ENCODE measurements around the gene GTF2B. TPM values are rescaled to one million over a fixed set of nuclear protein-coding genes. Genes with fewer than 3 reads are reported as not detected.
"Not testable (repeated sequence)": the region's sequence is repeated elsewhere in the genome, so short reads cannot be mapped to it uniquely, and the experiment has no call there.

GTF2B gene
- total RNA-seq, 1 experiment from 2014 or later: 31.8 TPM

- no peak overlapping the region for H3K27ac ChIP-seq (ENCODE audit: low read depth, low read length)
- no TSS peak for BruUV-seq (replicated peaks)
Observed at GRCh38 chr1:88885933-88886332, 5.4 kb downstream of the GTF2B start.

GRCh38 chr1:88883156-88883555 is 8.2 kb downstream of the GTF2B start:
- Histone ChIP-seq H3K27me3 (ENCODE audit: insufficient read depth, low read length) (no peaks in the 10 kb centered on the region), H3K4me1 (ENCODE audit: control insufficient read depth in 1 of 2, insufficient read depth in 2 of 2, low read length in 2 of 2) (no peaks in the 10 kb centered on the region), H3K9me2 (ENCODE audit: insufficient read depth) (no peaks in the 10 kb centered on the region), H3K9ac (ENCODE audit: low read length) (no peak overlapping the region), H2AFZ (ENCODE audit: low read depth, low read length, poor library complexity, severe bottlenecking) (no peak overlapping the region), H3K4me3 (replicated peaks in 1 of 2; ENCODE audit: low read depth in 1 of 2, low read length in 2 of 2) (no peak overlapping the region), H3K9me3 (ENCODE audit: control insufficient read depth in 1 of 2, insufficient read depth in 1 of 2, low read depth in 1 of 2, low read length in 2 of 2) (no peaks in the 10 kb centered on the region), H3K27ac (ENCODE audit: low read depth, low read length) (no peak overlapping the region), H3K4me2 (ENCODE audit: low read length) (no peak overlapping the region), H3K79me2 (ENCODE audit: insufficient read depth, low read length) (peaks cover 62% of the 10 kb centered on the region), H3K36me3 (ENCODE audit: control insufficient read depth in 1 of 2, insufficient read depth in 2 of 2, low read length in 2 of 2) (peaks cover 29 to 33% of the 10 kb centered on the region in 2 experiments; a peak in 3 of 4 replicates), H4K20me1 (ENCODE audit: insufficient read depth) (no peaks in the 10 kb centered on the region)
- ChIA-PET RAD21 (ENCODE audit: low non-redundant PET in 1 of 2, low total read pairs in 2 of 2, uncharacterized antibody in 2 of 2, unreplicated experiment in 2 of 2) (no interaction called here), POLR2A (interaction anchor here (3.8 kb wide), 1 partner anchor 8 kb away, joined by 15 read pairs; the partner anchor contains the start of gene GTF2B), CTCF (no interaction called here)
- ATAC-seq: no peak
- TF ChIP-seq POLR2AphosphoS5 (IDR thresholded peaks at IDR 0.05; ENCODE audit: low read depth, low read length): no peak
- BruUV-seq (replicated peaks): no TSS peak
- intact Hi-C loops (cut with micrococcal nuclease): no loop called here
- no peak for DNase-seq (ENCODE audit: low read depth, low spot score)

More at GRCh38 chr1:88885933-88886332, 5.4 kb downstream of the GTF2B start:
- H3K27me3 ChIP-seq (ENCODE audit: insufficient read depth, low read length): no peaks in the 10 kb centered on the region
- TF ChIP-seq EGR1 (IDR thresholded peaks at IDR 0.05; ENCODE audit: low read depth): no peak
- H3K4me1 ChIP-seq (ENCODE audit: control insufficient read depth in 1 of 2, insufficient read depth in 2 of 2, low read length in 2 of 2): peaks cover 6 to 7% of the 10 kb centered on the region in 2 experiments; a peak in 3 of 4 replicates
- no peak overlapping the region for H3K4me2 ChIP-seq (ENCODE audit: low read length)
- peaks cover 29 to 31% of the 10 kb centered on the region in 2 experiments; a peak in 3 of 4 replicates for H3K36me3 ChIP-seq (ENCODE audit: control insufficient read depth in 1 of 2, insufficient read depth in 2 of 2, low read length in 2 of 2)
- no peak overlapping the region for H2AFZ ChIP-seq (ENCODE audit: low read depth, low read length, poor library complexity, severe bottlenecking)
- intact Hi-C loops (cut with micrococcal nuclease): no loop called here
- no peak for ATAC-seq
- H3K4me3 ChIP-seq (replicated peaks in 1 of 2; ENCODE audit: low read depth in 1 of 2, low read length in 2 of 2): no peak overlapping the region
- H3K9me3 ChIP-seq (ENCODE audit: control insufficient read depth in 1 of 2, insufficient read depth in 1 of 2, low read depth in 1 of 2, low read length in 2 of 2): no peaks in the 10 kb centered on the region
- no peaks in the 10 kb centered on the region for H3K9me2 ChIP-seq (ENCODE audit: insufficient read depth)
- ChIA-PET CTCF (no interaction called here), RAD21 (ENCODE audit: low non-redundant PET in 1 of 2, low total read pairs in 2 of 2, uncharacterized antibody in 2 of 2, unreplicated experiment in 2 of 2) (no interaction called here), POLR2A (no interaction called here)
- H3K79me2 ChIP-seq (ENCODE audit: insufficient read depth, low read length): peaks cover 72% of the 10 kb centered on the region
- no peaks in the 10 kb centered on the region for H4K20me1 ChIP-seq (ENCODE audit: insufficient read depth)
- H3K9ac ChIP-seq (ENCODE audit: low read length): no peak overlapping the region
- DNase-seq (ENCODE audit: low read depth, low spot score): no peak

GRCh38 chr1:88880717-88881116 is 10.7 kb downstream of the GTF2B start:
- H3K9me3 ChIP-seq (ENCODE audit: control insufficient read depth in 1 of 2, insufficient read depth in 1 of 2, low read depth in 1 of 2, low read length in 2 of 2); H3K4me3 ChIP-seq (replicated peaks in 1 of 2; ENCODE audit: low read depth in 1 of 2, low read length in 2 of 2); ATAC-seq; H4K20me1 ChIP-seq (ENCODE audit: insufficient read depth); BruUV-seq (replicated peaks); H3K27ac ChIP-seq (ENCODE audit: low read depth, low read length); H3K9me2 ChIP-seq (ENCODE audit: insufficient read depth); intact Hi-C loops (cut with micrococcal nuclease); H3K4me2 ChIP-seq (ENCODE audit: low read length); CTCF ChIA-PET; H3K4me1 ChIP-seq (ENCODE audit: control insufficient read depth in 1 of 2, insufficient read depth in 2 of 2, low read length in 2 of 2); H3K9ac ChIP-seq (ENCODE audit: low read length); H2AFZ ChIP-seq (ENCODE audit: low read depth, low read length, poor library complexity, severe bottlenecking); H3K27me3 ChIP-seq (ENCODE audit: insufficient read depth, low read length); DNase-seq (ENCODE audit: low read depth, low spot score): not testable (repeated sequence)
- H3K36me3 ChIP-seq (ENCODE audit: control insufficient read depth in 1 of 2, insufficient read depth in 2 of 2, low read length in 2 of 2): peaks cover 16 to 25% of the 10 kb centered on the region in 2 experiments; a peak in 3 of 4 replicates
- ChIA-PET POLR2A (interaction anchor here (3.8 kb wide), 1 partner anchor 11 kb away, joined by 15 read pairs; the partner anchor contains the start of gene GTF2B), RAD21 (ENCODE audit: low non-redundant PET in 1 of 2, low total read pairs in 2 of 2, uncharacterized antibody in 2 of 2, unreplicated experiment in 2 of 2) (interaction anchor here in 1 of 2 experiments (0.7 kb wide), 1 partner anchor 874 kb away, joined by 5 read pairs; no protein-coding TSS in a partner anchor)
- peaks cover 66% of the 10 kb centered on the region for H3K79me2 ChIP-seq (ENCODE audit: insufficient read depth, low read length)
